HFF-Myc (cell line): ENCODE data around the gene FAM53A.

Experiments used
- DNase-seq: peaks from one replicate; pipeline ENCODE4 v3.0.0-alpha.2; 2011; ENCODE audit warnings: low read depth; ENCODE audit errors: extremely low read depth
- H3K4me3 ChIP-seq: replicated peaks from 2 replicates; pipeline ENCODE4 v1.5.1; 2011; ENCODE audit warnings: low read depth, mild to moderate bottlenecking, control low read depth, low read length
- CTCF ChIP-seq: IDR thresholded peaks from 2 replicates; pipeline ENCODE4 v1.5.1; 2012; ENCODE audit warnings: mild to moderate bottlenecking, low read depth, low read length, control low read depth; ENCODE audit errors: missing control alignments

FAM53A gene

DNA sequence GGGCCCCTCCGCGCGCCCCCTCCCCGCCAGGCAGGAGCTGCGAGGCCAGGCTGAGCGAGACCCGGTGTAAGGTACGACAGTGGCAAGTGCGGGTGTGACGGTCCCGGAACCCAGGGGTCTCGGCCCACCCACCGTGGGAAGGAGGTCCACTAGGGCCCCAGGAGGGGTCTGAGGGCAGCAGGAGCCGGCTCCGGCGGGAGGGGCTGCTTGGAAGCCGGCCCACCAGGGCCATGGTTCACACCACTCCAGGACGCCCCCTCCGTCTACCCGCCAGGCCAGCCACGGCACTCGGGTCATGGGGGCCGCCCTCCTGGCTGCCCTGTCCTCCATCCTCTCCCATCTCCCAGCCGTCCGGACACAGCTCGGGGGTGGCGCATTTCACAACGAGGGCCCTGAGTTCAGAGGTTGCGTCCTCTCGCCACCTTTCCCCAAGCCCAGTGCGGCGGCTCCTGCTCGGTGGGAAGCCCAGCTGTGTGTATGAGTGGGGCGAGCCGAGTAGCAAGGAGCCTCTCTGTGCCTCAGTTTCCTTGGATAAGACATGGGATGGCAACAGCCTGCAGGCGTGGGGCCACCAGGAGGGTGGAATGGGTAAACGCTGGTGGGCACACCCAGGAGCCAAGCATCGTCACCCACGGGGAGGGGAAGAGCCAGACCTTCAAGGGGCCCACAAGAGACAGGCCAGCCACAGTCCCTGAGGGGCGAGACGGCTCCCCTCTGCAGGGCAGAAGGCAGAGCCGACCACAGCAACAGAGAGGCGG lies 81.3 kb downstream of the FAM53A start:
- no peak for TF ChIP-seq CTCF
- DNase-seq: no peak
- H3K4me3 ChIP-seq: no peak overlapping the region

- no peak for TF ChIP-seq CTCF
- DNase-seq: no peak
- no peak overlapping the region for H3K4me3 ChIP-seq
These were observed 82.1 kb downstream of the FAM53A start for GRCh38 chr4:1601852-1602654.

DNA sequence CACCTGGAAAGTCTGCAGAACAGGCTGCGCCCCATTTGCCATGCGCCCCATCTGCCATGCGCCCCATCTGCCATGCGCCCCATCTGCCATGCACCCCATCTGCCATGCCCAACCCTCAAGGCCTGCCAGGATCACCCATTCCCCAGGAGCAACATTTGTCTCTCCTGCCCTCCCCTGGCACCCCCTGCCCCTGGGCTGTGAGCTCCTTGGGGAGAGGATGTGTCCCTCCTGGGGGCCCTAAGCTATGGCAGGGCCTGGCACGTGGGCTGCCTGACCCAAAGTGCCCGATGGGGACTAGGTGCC lies 82.6 kb downstream of the FAM53A start:
- no peak overlapping the region for H3K4me3 ChIP-seq
- TF ChIP-seq CTCF: no peak
- no peak for DNase-seq

DNA sequence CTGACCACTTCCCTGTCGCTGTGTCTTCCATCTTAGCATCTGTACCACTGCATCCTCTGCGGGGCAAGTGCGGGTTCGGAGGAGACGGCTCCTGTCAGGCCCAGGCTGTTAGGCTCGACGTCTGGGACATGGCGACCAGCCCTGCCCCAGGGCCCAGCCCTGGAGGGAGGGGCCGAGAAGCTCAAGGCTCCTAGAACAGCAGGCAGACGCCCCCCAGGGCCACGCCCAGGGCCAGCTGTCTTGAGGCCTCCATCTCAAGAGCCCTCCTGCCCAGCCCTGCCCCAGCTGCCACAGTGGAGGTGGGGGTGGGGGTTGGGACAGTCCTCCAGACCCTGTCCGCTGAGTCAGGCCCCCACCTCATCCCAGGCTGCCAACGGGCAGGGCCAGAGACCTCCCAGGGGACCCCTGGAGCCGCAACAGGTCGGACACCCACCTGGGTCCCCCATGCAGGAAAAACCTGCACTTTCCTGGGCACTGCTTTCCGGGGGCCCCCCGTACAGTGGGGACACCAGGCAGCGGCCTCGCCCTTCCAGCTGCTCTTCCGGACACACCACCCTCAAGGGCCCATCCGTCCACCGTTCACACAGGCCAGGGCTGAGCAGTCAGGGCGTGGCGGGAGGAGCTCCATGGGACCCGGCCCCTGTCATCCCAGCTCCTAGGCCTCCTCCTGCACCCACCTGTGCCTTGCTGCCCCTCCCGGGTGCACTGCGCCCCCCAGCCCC lies 83.1 kb downstream of the FAM53A start:
- no peak for DNase-seq
- TF ChIP-seq CTCF: no peak

GRCh38 chr4:1600211-1600780 lies 83.8 kb downstream of the FAM53A start:
- TF ChIP-seq CTCF: no peak
- no peak overlapping the region for H3K4me3 ChIP-seq

More for the DNA sequence above, 83.1 kb downstream of the FAM53A start:
- H3K4me3 ChIP-seq: no peak overlapping the region

GRCh38 chr4:1599491-1600210 lies 84.5 kb downstream of the FAM53A start:
- H3K4me3 ChIP-seq: no peak overlapping the region
- TF ChIP-seq CTCF: no peak
- DNase-seq: no peak

More at GRCh38 chr4:1600211-1600780, 83.8 kb downstream of the FAM53A start:
- DNase-seq: no peak
